Adrenal gland (tissue), 12 donors: ENCODE data around the gene SRSF2. TPM values are rescaled to one million over a fixed set of nuclear protein-coding genes. Genes with fewer than 3 reads are reported as not detected.
"Not testable (repeated sequence)": the region's sequence is repeated elsewhere in the genome, so short reads cannot be mapped to it uniquely, and the experiment has no call there.

ENCODE experiments used
- DNase-seq, 7 donors: peaks; one replicate each; pipeline ENCODE4 v3.0.0-alpha.2; 2019 to 2020
- H3K27ac ChIP-seq, 5 donors: fragments of 200-600 bp; sonication (generic) in 4 of 5; 1 replicate in 3 of 5; 2 replicates in 2 of 5; pipeline versions ENCODE4 v1.5.1 to v1.8.0; 2016 to 2020; ENCODE audit warnings: mild to moderate bottlenecking in 1 of 5
- H3K27me3 ChIP-seq: fragments of 200-600 bp; 2 replicates; pipeline ENCODE4 v1.8.0; 2021
- H3K36me3 ChIP-seq, 2 donors: fragments of 200-600 bp; replicated peaks in 1 of 2; 1 replicate in 1 of 2; 2 replicates in 1 of 2; pipeline versions ENCODE4 v1.5.1 to v1.8.0; 2018 to 2022
- H3K4me1 ChIP-seq, 2 donors: fragments of 200-600 bp; replicated peaks in 1 of 2; 1 replicate in 1 of 2; 2 replicates in 1 of 2; pipeline versions ENCODE4 v1.5.1 to v1.8.0; 2018 to 2021
- H3K4me3 ChIP-seq, 4 donors: fragments of 200-600 bp; sonication (generic) in 3 of 4; one replicate each; pipeline ENCODE4 v1.5.1; 2016 to 2018
- H3K9me3 ChIP-seq, 3 donors: fragments of 200-600 bp; sonication (generic) in 1 of 3; replicated peaks in 1 of 3; 1 replicate in 2 of 3; 2 replicates in 1 of 3; pipeline versions ENCODE4 v1.5.1 to v1.8.0; 2016 to 2021
- POLR2A ChIP-seq, 2 donors: fragments of 450-650 bp; IDR thresholded peaks; one replicate each; pipeline ENCODE4 v1.6.1; 2017; ENCODE audit warnings: antibody characterized with exemption in 2 of 2, mild to moderate bottlenecking in 2 of 2, moderate library complexity in 1 of 2
- WGBS, 4 donors: extraction: QIAGEN DNeasy Blood & Tissue Kit in 2 of 4; methylation state at CpG; one replicate each; pipeline versions ENCODE4 v1.1.5 to v1.1.7; 2013 to 2017; 5-methylcytosine and 5-hydroxymethylcytosine counted together
- intact Hi-C, 2 donors: fragments of 100-400 bp; cut with DNase I; formaldehyde crosslinking; loops; one replicate each; pipeline versions ENCODE4 v1.14.1 to v1.15.0; 2022 to 2023
- polyA plus RNA-seq, 3 donors: library from polyadenylated mRNA; stranded (reverse); fragments of 200-250 nt in 2 of 3; fragments of 350-450 nt in 1 of 3; fragmentation: Illumina TruSeq in 1 of 3; extraction: RNeasy Lipid Tissue Mini Kit (QIAGEN cat#74804) in 1 of 3; gene quantifications; one replicate each; pipeline ENCODE4 v1.2.3, GENCODE V29; 2013 to 2014
- total RNA-seq, 9 donors: library from RNA; depleted of rRNA in 4 of 9; stranded (reverse); fragments of >200 nt in 4 of 9; fragments of 120-200 nt in 1 of 9; fragmentation: NEBNext Ultra II Directional in 1 of 9; extraction: Animal tissue kit (Norgen Biotek cat#: 25700) in 1 of 9; gene quantifications; one replicate each; pipeline versions ENCODE4 v1.1.0 to v1.2.4, GENCODE V29; 2013 to 2023
- TF ChIP-seq, protein P1 (sequence below), 6 experiments: fragments of 450-650 bp in 4 of 6; fragments of 200-600 bp in 2 of 6; sonication (generic) in 1 of 6; IDR thresholded peaks; 1 replicate in 5 of 6; 2 replicates in 1 of 6; pipeline versions ENCODE4 v1.5.1 to v1.8.0; 2016 to 2021; ENCODE audit warnings: antibody characterized with exemption in 6 of 6, mild to moderate bottlenecking in 2 of 6, moderate library complexity in 1 of 6
- donor health status: healthy with polysubstance abuse.
- donor health status: Bipolar disorder and iron deficiency.
- donor health status: DM: yes; HTN: yes; CAD: no.
- donor health status: DM: no; HTN: no; CAD: no.
- donor health status: DM: no; HTN: no; CAD: no.
- donor health status: DM: yes; HTN: yes; CAD: no.

Gene SRSF2
- total and polyA plus RNA-seq, 12 donors = 103 to 269 (median 194) TPM

DNA sequence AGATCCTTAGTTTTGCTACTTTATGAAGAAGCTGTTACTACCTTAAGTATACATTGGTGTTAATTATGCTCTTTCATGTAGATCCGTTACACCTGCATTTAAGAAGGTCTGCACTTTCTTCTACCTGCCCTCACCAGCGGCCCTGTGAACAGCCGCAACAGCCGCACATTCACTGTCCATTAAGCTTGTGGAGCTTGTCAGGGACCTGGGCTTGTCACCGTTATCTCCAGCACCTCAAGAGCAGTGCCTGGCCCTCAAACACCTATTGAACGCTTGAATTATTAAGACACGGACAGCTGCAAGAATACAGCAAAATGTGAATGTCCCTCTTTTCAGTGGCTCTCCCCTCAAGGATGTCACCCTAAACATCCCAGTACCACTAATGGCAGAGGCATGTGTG is 23.4 kb downstream of the SRSF2 start:
- no peak overlapping the region for H3K27ac ChIP-seq
- no peaks in the 10 kb centered on the region for H3K9me3 ChIP-seq
- TF ChIP-seq POLR2A (IDR thresholded peaks at IDR 0.05) = no peak
- TF ChIP-seq, protein P1, sequence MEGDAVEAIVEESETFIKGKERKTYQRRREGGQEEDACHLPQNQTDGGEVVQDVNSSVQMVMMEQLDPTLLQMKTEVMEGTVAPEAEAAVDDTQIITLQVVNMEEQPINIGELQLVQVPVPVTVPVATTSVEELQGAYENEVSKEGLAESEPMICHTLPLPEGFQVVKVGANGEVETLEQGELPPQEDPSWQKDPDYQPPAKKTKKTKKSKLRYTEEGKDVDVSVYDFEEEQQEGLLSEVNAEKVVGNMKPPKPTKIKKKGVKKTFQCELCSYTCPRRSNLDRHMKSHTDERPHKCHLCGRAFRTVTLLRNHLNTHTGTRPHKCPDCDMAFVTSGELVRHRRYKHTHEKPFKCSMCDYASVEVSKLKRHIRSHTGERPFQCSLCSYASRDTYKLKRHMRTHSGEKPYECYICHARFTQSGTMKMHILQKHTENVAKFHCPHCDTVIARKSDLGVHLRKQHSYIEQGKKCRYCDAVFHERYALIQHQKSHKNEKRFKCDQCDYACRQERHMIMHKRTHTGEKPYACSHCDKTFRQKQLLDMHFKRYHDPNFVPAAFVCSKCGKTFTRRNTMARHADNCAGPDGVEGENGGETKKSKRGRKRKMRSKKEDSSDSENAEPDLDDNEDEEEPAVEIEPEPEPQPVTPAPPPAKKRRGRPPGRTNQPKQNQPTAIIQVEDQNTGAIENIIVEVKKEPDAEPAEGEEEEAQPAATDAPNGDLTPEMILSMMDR (IDR thresholded peaks at IDR 0.05) = no peak
- 91 to 97% (median 93%) methylated on average over 7 of the region's 7 CpGs for WGBS, 4 donors
- no peaks in the 10 kb centered on the region for H3K27me3 ChIP-seq
- intact Hi-C loops = loop anchor here (10.0 kb wide), 2 partner anchors 149 to 159 kb away; a partner anchor contains a TSS
- peaks cover 0 to 56% of the 10 kb centered on the region in 2 donors for H3K36me3 ChIP-seq
- no peak for DNase-seq
- H3K4me3 ChIP-seq = no peak overlapping the region
- H3K4me1 ChIP-seq = peaks cover 23 to 52% of the 10 kb centered on the region in 2 donors

DNA sequence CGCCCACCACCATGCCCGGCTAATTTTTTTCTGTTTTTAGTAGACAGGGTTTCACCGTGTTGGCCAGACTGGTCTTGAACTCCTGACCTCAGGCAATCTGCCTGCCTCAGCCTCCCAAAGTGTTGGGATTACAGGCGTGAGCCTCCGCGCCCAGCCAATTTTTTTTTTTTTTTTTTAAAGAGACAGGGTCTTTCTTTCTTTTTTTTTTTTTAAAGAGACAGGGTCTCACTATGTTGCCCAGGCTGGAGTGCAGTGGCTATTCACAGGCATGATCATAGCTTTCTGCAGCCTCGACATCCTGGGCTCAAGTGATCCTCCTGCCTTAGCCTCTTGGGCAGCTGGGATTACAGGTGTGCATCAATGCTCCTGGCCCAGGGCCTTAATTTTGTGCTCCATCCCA is 24.8 kb downstream of the SRSF2 start:
- peaks cover 36 to 66% of the 10 kb centered on the region in 2 donors for H3K4me1 ChIP-seq
- not testable (repeated sequence) for H3K4me3 ChIP-seq, H3K9me3 ChIP-seq, H3K27me3 ChIP-seq, H3K27ac ChIP-seq, DNase-seq
- 68 to 75% (median 69%) methylated on average over 7 of the region's 7 CpGs for WGBS, 4 donors
- intact Hi-C loops = loop anchor here (10.0 kb wide), 2 partner anchors 148 to 158 kb away; a partner anchor contains a TSS
- H3K36me3 ChIP-seq = peaks cover 0 to 41% of the 10 kb centered on the region in 2 donors

DNA sequence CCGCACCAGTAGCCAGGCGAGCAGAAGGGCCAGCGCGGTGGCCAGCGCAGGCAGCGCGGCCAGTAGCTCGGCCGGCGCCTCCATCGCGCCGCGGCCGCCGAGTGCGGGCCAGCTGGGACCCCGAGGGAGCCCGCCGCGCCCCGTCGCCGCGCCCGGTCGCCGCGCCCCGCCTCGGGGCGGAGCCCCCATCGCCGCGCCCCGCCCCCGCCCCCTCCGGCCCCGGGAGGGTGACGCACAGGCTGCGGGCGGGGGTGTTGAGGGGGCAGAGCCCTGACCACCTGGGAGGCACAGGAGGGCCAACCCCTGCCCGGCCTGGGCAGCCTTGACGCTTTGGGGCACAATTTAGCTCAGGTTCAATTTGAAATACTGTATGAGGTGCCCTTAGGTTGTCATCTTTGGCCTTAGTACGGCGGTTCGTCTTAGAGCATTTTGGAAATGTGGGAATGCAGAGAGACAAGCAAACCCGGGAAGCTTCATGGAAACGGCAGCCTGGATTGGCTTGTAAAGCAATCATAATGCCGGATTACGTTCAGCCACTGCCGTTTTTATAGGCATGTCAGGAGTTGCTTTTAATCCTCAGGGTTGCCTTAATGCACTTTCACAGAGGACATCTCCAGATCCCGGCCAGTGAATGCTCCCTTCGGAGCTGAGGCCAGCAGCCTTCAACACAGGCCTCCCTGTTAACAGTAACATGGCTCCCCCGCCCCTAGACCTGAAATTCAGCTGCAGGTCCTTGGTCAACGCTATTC is 26.1 kb downstream of the SRSF2 start, which contains the start of gene MXRA7:
TSS of gene MXRA7 (minus strand) at position 103 of the 749 bp plus-strand sequence. CDS start at position 84, 19 bp downstream.
- peak; percentile 73 to 88 (median 79) for DNase-seq
- H3K4me1 ChIP-seq = peaks cover 36 to 61% of the 10 kb centered on the region in 2 donors
- WGBS, 4 donors = 4 to 18% (median 9%) methylated on average over 12 to 49 of the region's 56 CpGs
- H3K27me3 ChIP-seq = no peaks in the 10 kb centered on the region
- intact Hi-C loops = loop anchor here (10.0 kb wide), 2 partner anchors 146 to 156 kb away; a partner anchor contains a TSS
- H3K36me3 ChIP-seq = peaks cover 0 to 28% of the 10 kb centered on the region in 2 donors
- H3K9me3 ChIP-seq = no peaks in the 10 kb centered on the region
- peak within 1 kb of the TSS; percentile 67 to 96 (median 90) for H3K27ac ChIP-seq
- peak in 1 of 2 donors; percentile 31 for TF ChIP-seq POLR2A (IDR thresholded peaks at IDR 0.05)
- TF ChIP-seq, protein P1 (IDR thresholded peaks at IDR 0.05) = no peak
- peak within 1 kb of the TSS in 2 of 4 donors; percentile 56 to 84 for H3K4me3 ChIP-seq

DNA sequence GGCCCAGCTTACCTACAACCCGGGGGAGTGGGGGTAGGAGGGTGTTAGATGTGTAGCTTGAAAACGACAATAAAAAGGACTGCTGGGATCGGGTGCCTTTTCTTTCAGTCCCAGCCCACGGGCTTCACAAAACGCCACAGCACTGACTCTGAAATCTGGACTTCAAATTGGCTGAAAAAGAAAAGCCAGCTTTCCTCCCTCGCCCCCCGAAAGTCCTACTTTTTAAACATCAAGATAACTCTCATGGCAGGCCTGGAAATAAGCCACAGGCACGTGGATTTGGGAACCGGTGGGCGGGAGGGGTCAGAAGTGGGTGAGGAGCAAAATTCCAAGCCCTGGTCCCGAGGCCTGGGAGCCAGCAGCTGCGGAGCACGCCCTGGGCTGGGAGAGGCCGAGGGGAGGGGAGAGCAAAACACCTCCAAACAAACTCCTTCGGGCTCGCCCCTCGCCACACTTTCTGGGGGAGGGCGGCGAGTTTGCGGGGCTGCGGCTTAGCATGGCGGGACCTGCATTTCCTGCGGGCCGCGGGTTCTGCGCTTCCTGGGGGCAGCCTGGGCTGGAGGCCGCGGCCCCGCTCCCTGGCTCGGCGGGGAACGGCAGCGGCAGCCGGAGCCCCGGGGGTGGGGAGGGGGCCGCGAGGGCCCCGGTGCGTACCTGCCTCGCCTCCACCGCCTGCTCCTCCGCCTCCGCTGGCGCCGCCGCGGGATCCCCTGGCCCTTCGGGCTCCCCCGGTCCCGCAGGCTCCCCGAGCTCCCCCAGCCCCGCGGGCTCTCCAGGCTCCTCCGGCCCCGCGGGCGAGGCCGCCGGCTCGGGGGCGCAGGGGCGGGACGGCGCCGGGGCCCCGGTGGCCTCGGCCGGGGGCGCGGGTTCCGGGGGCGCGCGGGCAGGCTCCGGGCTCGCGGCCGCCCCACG is 26.9 kb downstream of the SRSF2 start:
- 4 to 13% (median 8%) methylated on average over 9 to 47 of the region's 79 CpGs for whole genome bisulfite sequencing, 4 donors
- TF ChIP-seq POLR2A (IDR thresholded peaks at IDR 0.05) = peak in 1 of 2 donors; percentile 38
- Histone ChIP-seq H3K4me1 (peaks cover 31 to 55% of the 10 kb centered on the region in 2 donors), H3K4me3 (peak overlapping the region in 2 of 4 donors; percentile 56 to 84), H3K27ac (peak overlapping the region; percentile 67 to 96 (median 90)), H3K36me3 (peaks cover 0 to 20% of the 10 kb centered on the region in 2 donors)
- intact Hi-C loops = loop anchor here (10.0 kb wide), 2 partner anchors 145 to 155 kb away; a partner anchor contains a TSS
- peak in 3 of 7 donors; percentile 42 to 56 (median 52) for DNase-seq
- H3K27me3 ChIP-seq, H3K9me3 ChIP-seq: not testable (repeated sequence)
